OCI-LY7 (cell line): ENCODE measurements around the gene GALNT9.

Experiments used
- EZH2phosphoT487 ChIP-seq: fragments of 200-600 bp; sonication (generic); IDR thresholded peaks from 2 replicates; pipeline ENCODE4 v1.6.1; 2018; ENCODE audit warnings: low read depth, borderline replicate concordance, mild to moderate bottlenecking, mixed run types, antibody characterized with exemption, low read length, moderate library complexity, mixed read lengths
- TF ChIP-seq, protein P1 (sequence below): fragments of 200-600 bp; sonication (generic); conservative IDR thresholded peaks from 2 replicates; pipeline ENCODE4 v1.5.1; 2014; ENCODE audit warnings: mild to moderate bottlenecking, antibody characterized with exemption, low read length, moderate library complexity, mixed read lengths

GRCh38 chr12:132235116-132235820 is 94.1 kb downstream of the GALNT9 start:
- no peak for TF ChIP-seq EZH2phosphoT487
- TF ChIP-seq, protein P1, sequence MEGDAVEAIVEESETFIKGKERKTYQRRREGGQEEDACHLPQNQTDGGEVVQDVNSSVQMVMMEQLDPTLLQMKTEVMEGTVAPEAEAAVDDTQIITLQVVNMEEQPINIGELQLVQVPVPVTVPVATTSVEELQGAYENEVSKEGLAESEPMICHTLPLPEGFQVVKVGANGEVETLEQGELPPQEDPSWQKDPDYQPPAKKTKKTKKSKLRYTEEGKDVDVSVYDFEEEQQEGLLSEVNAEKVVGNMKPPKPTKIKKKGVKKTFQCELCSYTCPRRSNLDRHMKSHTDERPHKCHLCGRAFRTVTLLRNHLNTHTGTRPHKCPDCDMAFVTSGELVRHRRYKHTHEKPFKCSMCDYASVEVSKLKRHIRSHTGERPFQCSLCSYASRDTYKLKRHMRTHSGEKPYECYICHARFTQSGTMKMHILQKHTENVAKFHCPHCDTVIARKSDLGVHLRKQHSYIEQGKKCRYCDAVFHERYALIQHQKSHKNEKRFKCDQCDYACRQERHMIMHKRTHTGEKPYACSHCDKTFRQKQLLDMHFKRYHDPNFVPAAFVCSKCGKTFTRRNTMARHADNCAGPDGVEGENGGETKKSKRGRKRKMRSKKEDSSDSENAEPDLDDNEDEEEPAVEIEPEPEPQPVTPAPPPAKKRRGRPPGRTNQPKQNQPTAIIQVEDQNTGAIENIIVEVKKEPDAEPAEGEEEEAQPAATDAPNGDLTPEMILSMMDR, result no peak
